CD14-positive monocyte (primary cell): ENCODE results near the gene MRPS23. TPM values are rescaled to one million over a fixed set of nuclear protein-coding genes. Genes with fewer than 3 reads are reported as not detected.

Experiments used
- DNase-seq, 3 donors: peaks; one replicate each; pipeline ENCODE4 v3.0.0-alpha.2; 2011 to 2022
- H2AFZ ChIP-seq: 2 replicates; pipeline ENCODE4 v1.6.0; 2012; ENCODE audit warnings: mild to moderate bottlenecking, low read depth, low read length, inconsistent platforms; ENCODE audit not compliant: insufficient read depth, poor library complexity, severe bottlenecking
- H3K27ac ChIP-seq, 2 donors: 1 replicate in 1 of 2; 2 replicates in 1 of 2; pipeline ENCODE4 v1.5.1; 2012 to 2013; ENCODE audit warnings: low read length in 2 of 2, control low read depth in 1 of 2, inconsistent platforms in 1 of 2, low read depth in 1 of 2, mild to moderate bottlenecking in 1 of 2
- H3K27me3 ChIP-seq, 2 donors: one replicate each; pipeline versions ENCODE4 v1.6.0 to v1.6.1; 2011 to 2013; ENCODE audit warnings: low read length in 2 of 2; ENCODE audit not compliant: control insufficient read depth in 2 of 2, insufficient read depth in 2 of 2
- H3K36me3 ChIP-seq, 2 donors: replicated peaks in 1 of 2; 1 replicate in 1 of 2; 2 replicates in 1 of 2; pipeline versions ENCODE4 v1.5.1 to v1.6.1; 2012 to 2013; ENCODE audit warnings: low read length in 2 of 2, control low read depth in 1 of 2, inconsistent platforms in 1 of 2, mild to moderate bottlenecking in 1 of 2; ENCODE audit not compliant: insufficient read depth in 2 of 2, control insufficient read depth in 1 of 2
- H3K4me1 ChIP-seq, 2 donors: 1 replicate in 1 of 2; 2 replicates in 1 of 2; pipeline versions ENCODE4 v1.5.1 to v1.6.1; 2012 to 2013; ENCODE audit warnings: low read length in 2 of 2, control low read depth in 1 of 2, inconsistent platforms in 1 of 2, mild to moderate bottlenecking in 1 of 2, moderate library complexity in 1 of 2; ENCODE audit not compliant: insufficient read depth in 2 of 2, control insufficient read depth in 1 of 2
- H3K4me2 ChIP-seq: replicated peaks from 2 replicates; pipeline ENCODE3; 2012; ENCODE audit warnings: low read length, moderate library complexity, mild to moderate bottlenecking; ENCODE audit not compliant: poor library complexity, severe bottlenecking; ENCODE audit errors: extremely low read depth
- H3K4me3 ChIP-seq, 3 experiments: fragments of 200-600 bp in 1 of 3; sonication (generic) in 1 of 3; replicated peaks in 1 of 3; 1 replicate in 2 of 3; 2 replicates in 1 of 3; pipeline ENCODE4 v1.5.1; 2011 to 2013; ENCODE audit warnings: low read length in 3 of 3, mild to moderate bottlenecking in 3 of 3, control low read depth in 2 of 3, low read depth in 2 of 3, inconsistent platforms in 1 of 3, moderate library complexity in 1 of 3
- H3K79me2 ChIP-seq: 2 replicates; pipeline ENCODE4 v1.6.0; 2012; ENCODE audit warnings: mild to moderate bottlenecking, control low read depth, inconsistent platforms, low read length, moderate library complexity; ENCODE audit not compliant: insufficient read depth
- H3K9ac ChIP-seq: 2 replicates; pipeline ENCODE4 v1.6.0; 2017; ENCODE audit warnings: low read length, mild to moderate bottlenecking; ENCODE audit not compliant: insufficient read depth, poor library complexity, severe bottlenecking
- H3K9me3 ChIP-seq, 2 donors: replicated peaks in 1 of 2; 1 replicate in 1 of 2; 2 replicates in 1 of 2; pipeline versions ENCODE4 v1.5.1 to v1.6.1; 2012 to 2013; ENCODE audit warnings: low read length in 2 of 2, control low read depth in 1 of 2; ENCODE audit not compliant: control insufficient read depth in 1 of 2, insufficient read depth in 1 of 2
- H4K20me1 ChIP-seq: 2 replicates; pipeline ENCODE4 v1.6.0; 2012; ENCODE audit warnings: mild to moderate bottlenecking, low read length, control low read depth, moderate library complexity; ENCODE audit not compliant: insufficient read depth
- H3K27ac Mint-ChIP-seq, 7 donors: one replicate each; pipeline ENCODE4 v1.8.0; 2020; ENCODE audit warnings: mild to moderate bottlenecking in 7 of 7, mixed read lengths in 7 of 7, moderate library complexity in 6 of 7, inconsistent platforms in 2 of 7
- H3K27me3 Mint-ChIP-seq, 3 donors: one replicate each; pipeline ENCODE4 v1.8.0; 2021 to 2022; ENCODE audit warnings: low read depth in 3 of 3, mild to moderate bottlenecking in 3 of 3, mixed read lengths in 3 of 3, moderate library complexity in 3 of 3, inconsistent platforms in 1 of 3
- H3K36me3 Mint-ChIP-seq, 2 donors: one replicate each; pipeline ENCODE4 v1.8.0; 2020; ENCODE audit warnings: mixed read lengths in 2 of 2, inconsistent platforms in 1 of 2, mild to moderate bottlenecking in 1 of 2
- H3K4me1 Mint-ChIP-seq: one replicate; pipeline ENCODE4 v1.8.0; 2020; ENCODE audit warnings: mild to moderate bottlenecking, mixed read lengths
- H3K4me3 Mint-ChIP-seq, 2 donors: one replicate each; pipeline ENCODE4 v1.8.0; 2020; ENCODE audit warnings: mild to moderate bottlenecking in 2 of 2, mixed read lengths in 2 of 2, moderate library complexity in 1 of 2
- H3K9me3 Mint-ChIP-seq, 7 donors: one replicate each; pipeline ENCODE4 v1.8.0; 2020 to 2022; ENCODE audit warnings: mixed read lengths in 7 of 7, mild to moderate bottlenecking in 6 of 7, moderate library complexity in 6 of 7, inconsistent platforms in 2 of 7
- CTCF ChIP-seq: fragments of 200-600 bp; IDR thresholded peaks from one replicate; pipeline ENCODE4 v1.8.0; 2022; ENCODE audit warnings: antibody characterized with exemption, mild to moderate bottlenecking
- WGBS: methylation state at CpG from one replicate; pipeline ENCODE4 v1.1.5; 2013; ENCODE audit warnings: missing lambda C conversion rate; ENCODE audit not compliant: insufficient coverage; 5-methylcytosine and 5-hydroxymethylcytosine counted together
- intact Hi-C, 2 donors: fragments of 100-400 bp; cut with micrococcal nuclease; formaldehyde crosslinking; loops; one replicate each; pipeline versions ENCODE4 v1.15.0 to v1.15.1; 2023
- polyA plus RNA-seq, 3 donors: library from polyadenylated mRNA; depleted of rRNA in 1 of 3; unstranded in 2 of 3; stranded (reverse) in 1 of 3; fragments of 300-500 nt in 2 of 3; fragments of >200 nt in 1 of 3; fragmentation: Illumina TruSeq in 2 of 3; gene quantifications; 1 replicate in 2 of 3; 2 replicates in 1 of 3; pipeline ENCODE4 v1.2.3, GENCODE V29; 2012 to 2021

MRPS23 gene
- polyA plus RNA-seq, 3 donors, result 14.5 to 40.6 (median 32.7) TPM

DNA sequence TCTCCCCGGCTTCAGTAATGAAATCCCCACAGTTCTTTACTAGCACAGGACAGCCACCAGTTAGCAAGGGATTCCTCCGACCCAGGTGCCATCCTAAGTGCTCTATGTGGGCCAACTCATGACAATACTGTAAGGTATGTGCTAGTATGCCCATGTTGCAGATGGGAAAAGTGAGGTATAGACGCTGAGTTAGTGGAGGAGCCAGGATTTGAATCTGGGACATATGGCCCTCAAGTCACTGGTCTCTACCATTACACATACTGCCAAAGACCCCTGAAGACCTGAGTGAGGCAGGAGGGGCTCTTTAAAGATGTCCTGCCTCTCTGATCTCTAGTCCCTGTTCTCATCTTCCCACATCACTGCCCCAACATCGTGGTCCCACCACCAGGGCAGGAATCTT lies 36.2 kb upstream of the MRPS23 start:
- Histone ChIP-seq H3K9ac (no peak overlapping the region), H3K27me3 (no peaks in the 10 kb centered on the region), H3K4me2 (peak overlapping the region; percentile 26), H3K9me3 (no peaks in the 10 kb centered on the region), H4K20me1 (peaks cover 12% of the 10 kb centered on the region), H3K36me3 (peaks cover 0 to 14% of the 10 kb centered on the region in 2 donors), H3K79me2 (no peaks in the 10 kb centered on the region), H2AFZ (no peak overlapping the region), H3K4me3 (no peak overlapping the region), H3K27ac (no peak overlapping the region), H3K4me1 (peaks cover 17 to 21% of the 10 kb centered on the region in 2 donors)
- peaks cover 23 to 31% of the 10 kb centered on the region in 2 donors for H3K36me3 Mint-ChIP-seq
- no CpG with 5 or more reads among the region's 4 CpGs for WGBS
- DNase-seq, result no peak
- no peak for TF ChIP-seq CTCF
- intact Hi-C loops, result no loop called here
- H3K27ac Mint-ChIP-seq, result no peak overlapping the region
- no peak overlapping the region for H3K4me3 Mint-ChIP-seq
- H3K27me3 Mint-ChIP-seq, result peaks cover 0 to 4% (median 2%) of the 10 kb centered on the region in 3 donors
- peaks cover 17% of the 10 kb centered on the region for H3K4me1 Mint-ChIP-seq
- peaks cover 0 to 2% (median 0%) of the 10 kb centered on the region in 7 donors for H3K9me3 Mint-ChIP-seq

DNA sequence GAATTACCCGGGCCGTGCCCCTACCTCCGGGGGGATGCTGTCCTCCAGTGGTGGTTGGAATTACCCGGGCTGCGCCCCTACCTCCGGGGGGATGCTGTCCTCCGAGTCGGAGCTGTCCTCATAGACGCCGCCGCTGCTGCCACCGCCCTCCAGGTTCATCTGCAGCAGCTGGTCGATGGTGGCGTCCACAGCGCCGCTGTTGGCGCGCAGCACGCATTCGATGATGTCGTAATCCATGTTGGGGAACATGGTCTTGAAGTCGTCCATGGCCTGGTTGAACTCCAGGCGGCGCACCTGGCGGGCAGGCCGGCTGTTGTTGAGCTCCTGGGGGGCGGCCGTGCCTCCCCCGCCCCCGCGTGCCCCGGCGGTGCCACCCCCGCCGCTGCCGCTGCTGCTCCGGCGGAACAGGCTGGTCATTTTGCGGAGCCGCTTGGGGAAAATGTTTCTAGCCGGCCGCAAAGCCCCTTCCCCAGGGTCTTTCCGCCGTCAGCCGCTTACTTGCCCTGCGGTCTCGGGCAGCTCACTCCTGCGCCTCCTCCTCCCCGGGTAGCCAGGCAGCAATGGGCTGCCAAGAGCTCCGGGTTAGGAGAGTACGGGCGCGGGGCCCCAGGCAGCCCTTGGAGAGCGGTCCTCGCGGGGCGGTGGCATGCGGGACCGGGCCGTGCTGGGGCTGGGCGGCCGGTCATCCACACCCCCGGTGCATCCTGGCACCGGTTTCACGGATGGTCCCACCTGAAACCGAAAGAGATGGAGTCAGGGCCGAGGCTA lies 35.5 kb upstream of the MRPS23 start:
- H3K4me2 ChIP-seq, result peak overlapping the region; percentile 26
- Mint-ChIP-seq H3K4me1 (peaks cover 11% of the 10 kb centered on the region), H3K36me3 (peaks cover 24 to 37% of the 10 kb centered on the region in 2 donors), H3K4me3 (no peak overlapping the region), H3K27ac (no peak overlapping the region), H3K27me3 (peaks cover 0 to 4% (median 2%) of the 10 kb centered on the region in 3 donors), H3K9me3 (peaks cover 0 to 2% (median 0%) of the 10 kb centered on the region in 7 donors)
- TF ChIP-seq CTCF, result peak; percentile 16
- no peak overlapping the region for H3K9ac ChIP-seq
- no peaks in the 10 kb centered on the region for H3K79me2 ChIP-seq
- no peaks in the 10 kb centered on the region for H3K27me3 ChIP-seq
- H4K20me1 ChIP-seq, result peaks cover 12% of the 10 kb centered on the region
- DNase-seq, result no peak
- no peaks in the 10 kb centered on the region for H3K9me3 ChIP-seq
- no peak overlapping the region for H3K27ac ChIP-seq
- peaks cover 10 to 16% of the 10 kb centered on the region in 2 donors for H3K4me1 ChIP-seq
- H2AFZ ChIP-seq, result no peak overlapping the region
- no peak overlapping the region for H3K4me3 ChIP-seq
- WGBS, result 85% methylated on average over 63 of the region's 67 CpGs
- H3K36me3 ChIP-seq, result peaks cover 0 to 14% of the 10 kb centered on the region in 2 donors
- intact Hi-C loops, result no loop called here
